GM18526 (cell line): ENCODE results near the gene KAZN.

Source experiments
- POLR2A ChIP-seq: IDR thresholded peaks from 3 replicates; pipeline ENCODE4 v1.6.1; 2011; ENCODE audit not compliant: insufficient read length; ENCODE audit errors: extremely low read depth

Gene KAZN

GRCh38 chr1:14844923-14845617, 246.6 kb downstream of the KAZN start:
- no peak for TF ChIP-seq POLR2A

- TF ChIP-seq POLR2A: no peak
These were observed 247.4 kb downstream of the KAZN start for GRCh38 chr1:14845851-14846250.

GRCh38 chr1:14846688-14847087, 248.2 kb downstream of the KAZN start:
- TF ChIP-seq POLR2A: no peak

- TF ChIP-seq POLR2A: no peak
These were observed 249.7 kb downstream of the KAZN start for GRCh38 chr1:14848203-14848602.

GRCh38 chr1:14848625-14849024, 250.1 kb downstream of the KAZN start:
- TF ChIP-seq POLR2A: no peak

GRCh38 chr1:14849038-14849437, 250.6 kb downstream of the KAZN start:
- TF ChIP-seq POLR2A: no peak

GRCh38 chr1:14850563-14850962, 252.1 kb downstream of the KAZN start:
- TF ChIP-seq POLR2A: no peak

- TF ChIP-seq POLR2A: no peak
These were observed 253.3 kb downstream of the KAZN start for GRCh38 chr1:14851760-14852159.

GRCh38 chr1:14852291-14852690, 253.8 kb downstream of the KAZN start:
- TF ChIP-seq POLR2A: no peak

- TF ChIP-seq POLR2A: no peak
These were observed 255.0 kb downstream of the KAZN start for GRCh38 chr1:14853518-14853917.

- no peak for TF ChIP-seq POLR2A
These were observed 256.8 kb downstream of the KAZN start for GRCh38 chr1:14855268-14855667.

GRCh38 chr1:14855801-14856200, 257.3 kb downstream of the KAZN start:
- no peak for TF ChIP-seq POLR2A

- no peak for TF ChIP-seq POLR2A
These were observed 259.1 kb downstream of the KAZN start for GRCh38 chr1:14857436-14858195.

- no peak for TF ChIP-seq POLR2A
These were observed 263.8 kb downstream of the KAZN start for GRCh38 chr1:14862114-14862771.

- no peak for TF ChIP-seq POLR2A
These were observed 266.6 kb downstream of the KAZN start for GRCh38 chr1:14865106-14865505.

- TF ChIP-seq POLR2A: no peak
These were observed 268.6 kb downstream of the KAZN start for GRCh38 chr1:14866911-14867612.

- no peak for TF ChIP-seq POLR2A
These were observed 270.7 kb downstream of the KAZN start for GRCh38 chr1:14869187-14869586.
